GM10248 (cell line): Measurements from ENCODE around the gene SHROOM2.
"Not testable (repeated sequence)": the region's sequence is repeated elsewhere in the genome, so short reads cannot be mapped to it uniquely, and the experiment has no call there.

ENCODE experiments used
- CTCF ChIA-PET: fragments of 300-600 bp; sonication (Branson Sonifier 250); formaldehyde crosslinking; extraction: SDS; loops from one replicate; lab custom pipeline; 2021; ENCODE audit warnings: antibody characterized with exemption; lab: Yijun Ruan, JAX
- POLR2A ChIA-PET: fragments of 350-650 bp; sonication (Branson Sonifier 250); formaldehyde crosslinking; extraction: SDS; loops from one replicate; lab custom pipeline; 2020; ENCODE audit warnings: antibody characterized with exemption; lab: Yijun Ruan, JAX
- DNase-seq: peaks from one replicate; pipeline ENCODE4 v3.0.0; 2012; ENCODE audit errors: extremely low spot score
- TF ChIP-seq, protein P1 (sequence below): IDR thresholded peaks from 2 replicates; pipeline ENCODE4 v1.5.1; 2012; ENCODE audit warnings: mild to moderate bottlenecking, low read depth; ENCODE audit errors: extremely low read depth, missing control alignments, control extremely low read depth

The SHROOM2 gene

DNA sequence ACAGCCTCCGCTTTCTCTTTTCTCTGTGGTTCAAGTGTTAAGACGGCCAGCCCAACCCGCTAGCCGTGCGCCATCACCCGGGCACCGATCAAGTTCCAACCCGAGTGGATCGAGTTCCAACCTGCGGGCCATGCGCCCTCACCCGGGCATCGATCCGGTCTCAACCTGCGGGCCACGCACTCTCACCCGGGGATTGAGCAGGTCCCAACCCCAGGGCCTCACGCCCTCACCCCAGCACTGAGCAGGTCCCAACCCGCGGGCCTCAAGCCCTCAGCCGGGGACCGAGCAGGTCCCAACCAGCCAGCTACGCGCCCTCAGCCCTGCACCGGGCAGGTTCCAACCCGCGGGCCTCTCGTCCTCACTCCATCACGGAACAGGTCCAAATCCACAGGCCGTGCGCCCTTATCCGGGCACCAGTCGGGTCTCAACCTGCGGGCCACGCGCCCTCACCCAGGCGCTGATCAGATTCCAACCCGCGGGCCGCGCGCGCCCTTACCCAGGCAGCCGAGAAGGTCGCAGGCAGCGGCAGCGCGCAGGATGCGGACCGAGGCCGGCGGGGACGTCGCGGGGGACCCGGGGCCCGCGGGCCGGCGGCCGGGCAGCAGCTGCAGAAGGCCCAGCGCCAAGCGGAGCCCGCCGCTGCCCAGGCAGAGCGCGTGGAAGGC, 21.0 kb upstream of the SHROOM2 start:
- TF ChIP-seq, protein P1, sequence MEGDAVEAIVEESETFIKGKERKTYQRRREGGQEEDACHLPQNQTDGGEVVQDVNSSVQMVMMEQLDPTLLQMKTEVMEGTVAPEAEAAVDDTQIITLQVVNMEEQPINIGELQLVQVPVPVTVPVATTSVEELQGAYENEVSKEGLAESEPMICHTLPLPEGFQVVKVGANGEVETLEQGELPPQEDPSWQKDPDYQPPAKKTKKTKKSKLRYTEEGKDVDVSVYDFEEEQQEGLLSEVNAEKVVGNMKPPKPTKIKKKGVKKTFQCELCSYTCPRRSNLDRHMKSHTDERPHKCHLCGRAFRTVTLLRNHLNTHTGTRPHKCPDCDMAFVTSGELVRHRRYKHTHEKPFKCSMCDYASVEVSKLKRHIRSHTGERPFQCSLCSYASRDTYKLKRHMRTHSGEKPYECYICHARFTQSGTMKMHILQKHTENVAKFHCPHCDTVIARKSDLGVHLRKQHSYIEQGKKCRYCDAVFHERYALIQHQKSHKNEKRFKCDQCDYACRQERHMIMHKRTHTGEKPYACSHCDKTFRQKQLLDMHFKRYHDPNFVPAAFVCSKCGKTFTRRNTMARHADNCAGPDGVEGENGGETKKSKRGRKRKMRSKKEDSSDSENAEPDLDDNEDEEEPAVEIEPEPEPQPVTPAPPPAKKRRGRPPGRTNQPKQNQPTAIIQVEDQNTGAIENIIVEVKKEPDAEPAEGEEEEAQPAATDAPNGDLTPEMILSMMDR = no peak
- ChIA-PET POLR2A (no interaction called here), CTCF (no interaction called here)
- DNase-seq = no peak

DNA sequence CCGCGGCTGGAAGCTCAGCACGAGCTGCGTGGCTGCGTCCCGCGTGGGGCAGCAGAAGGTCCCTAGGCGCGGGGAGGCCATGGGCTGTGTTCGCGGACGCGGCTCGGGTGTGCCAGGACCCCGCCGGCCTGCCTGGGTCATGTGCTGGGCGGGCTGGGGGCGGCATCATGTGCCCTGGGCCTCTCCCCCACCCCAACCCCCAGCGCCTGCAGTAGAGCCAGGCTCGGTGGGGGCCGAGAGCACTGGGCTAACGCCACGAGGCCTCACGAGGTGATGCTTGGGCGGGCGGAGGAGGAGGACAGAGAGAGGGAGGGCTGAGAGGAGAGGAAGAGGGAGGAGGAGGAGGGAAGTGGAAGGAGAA, 20.5 kb upstream of the SHROOM2 start, which contains the start of gene GPR143:
Gene GPR143, minus strand, starts transcription at position 111 of the 361 bp plus-strand sequence. Its CDS starts 30 bp downstream, at position 81.
- TF ChIP-seq, protein P1 = no peak
- no peak for DNase-seq
- ChIA-PET POLR2A (no interaction called here), CTCF (no interaction called here)

- ChIA-PET CTCF (no interaction called here), POLR2A (no interaction called here)
- no peak for DNase-seq
- TF ChIP-seq, protein P1 = no peak
Observed at GRCh38 chrX:9767375-9767774, 18.9 kb upstream of the SHROOM2 start.

- DNase-seq, POLR2A ChIA-PET, CTCF ChIA-PET: not testable (repeated sequence)
Observed at GRCh38 chrX:9768321-9768839, 17.8 kb upstream of the SHROOM2 start.

DNA sequence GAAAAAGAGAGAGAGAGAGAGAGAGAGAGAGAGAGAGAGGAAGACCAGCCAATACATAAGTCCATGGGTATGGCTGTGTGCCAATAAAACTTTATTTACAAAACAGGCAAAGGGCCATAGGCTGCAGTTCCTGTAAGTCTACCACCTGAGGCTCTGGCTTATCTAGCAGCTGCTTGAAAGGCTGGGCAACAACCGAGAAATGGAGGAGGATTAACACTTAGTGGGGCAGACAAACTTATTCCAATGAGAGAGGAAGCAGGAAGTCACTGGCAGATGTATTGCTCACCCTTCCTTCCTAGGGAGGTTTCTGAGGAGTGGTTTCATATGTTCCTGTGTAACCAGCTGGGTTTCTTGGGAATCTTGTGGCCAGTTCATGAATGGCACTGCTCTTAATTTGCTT, 15.9 kb upstream of the SHROOM2 start:
- no peak for DNase-seq
- ChIA-PET POLR2A (no interaction called here), CTCF (no interaction called here)
- TF ChIP-seq, protein P1 = no peak

DNA sequence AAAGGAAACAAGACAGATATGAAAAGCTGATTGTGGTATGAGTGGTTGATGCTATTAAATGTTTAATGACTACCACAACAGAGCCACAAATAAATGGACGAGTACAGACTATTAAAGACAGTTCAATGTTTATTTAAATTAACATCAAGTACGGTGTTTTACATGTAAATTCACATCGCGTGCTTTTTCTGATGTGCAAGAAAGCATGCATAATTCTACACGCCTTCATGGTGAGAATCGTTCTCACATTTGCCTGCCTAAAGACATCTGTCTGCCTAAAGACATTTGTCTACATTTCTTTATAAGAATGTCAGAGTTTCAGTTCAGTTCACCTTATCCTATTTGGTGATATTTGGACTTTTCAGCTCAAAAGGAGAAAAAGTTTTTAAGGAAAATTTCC, 13.3 kb upstream of the SHROOM2 start:
- ChIA-PET POLR2A (no interaction called here), CTCF (no interaction called here)
- TF ChIP-seq, protein P1 = no peak
- DNase-seq = no peak

- no peak for DNase-seq
- ChIA-PET CTCF (no interaction called here), POLR2A (no interaction called here)
Observed at GRCh38 chrX:9775930-9776329, 10.3 kb upstream of the SHROOM2 start.

More at GRCh38 chrX:9775930-9776329, 10.3 kb upstream of the SHROOM2 start:
- TF ChIP-seq, protein P1 = no peak
